Left hindlimb (tissue), 1 donor: ENCODE data around the gene ATP6AP1.
A peak's percentile ranks its signal among the peaks of the same experiment; 100 is the strongest.

Experiments used
- DNase-seq: peaks from one replicate; pipeline ENCODE4 v3.0.0-alpha.2; 2018

The ATP6AP1 gene

DNA sequence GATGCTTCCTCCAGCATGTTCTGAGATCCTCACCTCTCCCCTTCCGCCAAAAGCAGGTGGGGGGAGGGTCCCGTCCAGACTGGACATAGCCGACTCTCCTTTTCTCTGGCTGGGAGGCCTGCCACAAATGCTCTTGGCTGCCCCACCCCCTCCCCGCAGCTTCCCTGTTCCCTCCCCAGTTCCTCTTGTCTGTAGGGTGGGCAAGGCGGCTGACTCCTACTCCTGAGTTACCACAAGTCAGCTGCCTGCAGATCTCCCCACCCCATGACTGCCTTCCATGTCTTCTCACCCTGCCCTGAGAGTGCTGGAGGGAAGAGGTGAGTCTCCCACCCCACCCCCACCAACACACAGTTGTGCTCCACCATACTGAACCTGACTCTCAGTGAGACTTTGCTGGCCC, 2.9 kb downstream of the ATP6AP1 start:
- DNase-seq: no peak

GRCh38 chrX:154432210-154432609, 3.7 kb downstream of the ATP6AP1 start:
- no peak for DNase-seq

- no peak for DNase-seq
Measured at GRCh38 chrX:154433605-154434004, 5.1 kb downstream of the ATP6AP1 start.

DNA sequence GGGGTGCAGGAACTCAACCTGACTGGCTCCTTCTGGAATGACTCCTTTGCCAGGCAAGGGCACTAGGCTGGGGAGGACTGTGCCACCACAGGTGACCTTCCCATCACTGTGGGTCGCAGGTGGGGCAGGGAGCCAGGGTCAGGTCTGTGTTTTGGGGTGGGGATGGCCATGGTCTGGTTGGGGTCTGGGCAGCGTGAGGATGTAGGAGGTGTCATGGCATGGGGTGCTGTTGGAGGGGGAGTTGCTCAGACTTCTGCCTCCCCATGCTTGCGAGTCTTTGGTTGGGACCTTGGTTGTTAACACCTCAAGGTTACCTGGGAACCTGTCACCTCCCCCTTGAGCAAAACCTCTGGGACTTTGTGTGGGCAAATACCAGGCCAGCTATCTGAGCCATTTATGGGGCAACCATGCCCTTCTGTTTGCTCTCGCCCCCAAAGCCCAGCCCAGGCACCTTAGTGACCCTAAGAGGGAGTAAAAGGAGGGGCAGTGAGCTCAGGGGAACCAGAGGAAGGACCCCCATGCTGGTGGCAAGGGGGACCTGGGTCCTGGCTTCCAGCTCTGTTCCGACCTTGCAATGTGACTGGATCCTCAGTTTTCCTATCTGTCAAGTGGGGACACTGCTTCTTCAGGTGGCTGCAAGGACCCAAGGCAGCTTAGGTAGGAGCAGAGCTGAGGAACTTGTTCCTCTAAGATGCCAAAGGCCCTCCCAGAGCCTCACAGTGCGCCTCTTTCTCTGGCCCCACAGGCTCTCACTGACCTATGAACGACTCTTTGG, 6.1 kb downstream of the ATP6AP1 start:
- DNase-seq: no peak

DNA sequence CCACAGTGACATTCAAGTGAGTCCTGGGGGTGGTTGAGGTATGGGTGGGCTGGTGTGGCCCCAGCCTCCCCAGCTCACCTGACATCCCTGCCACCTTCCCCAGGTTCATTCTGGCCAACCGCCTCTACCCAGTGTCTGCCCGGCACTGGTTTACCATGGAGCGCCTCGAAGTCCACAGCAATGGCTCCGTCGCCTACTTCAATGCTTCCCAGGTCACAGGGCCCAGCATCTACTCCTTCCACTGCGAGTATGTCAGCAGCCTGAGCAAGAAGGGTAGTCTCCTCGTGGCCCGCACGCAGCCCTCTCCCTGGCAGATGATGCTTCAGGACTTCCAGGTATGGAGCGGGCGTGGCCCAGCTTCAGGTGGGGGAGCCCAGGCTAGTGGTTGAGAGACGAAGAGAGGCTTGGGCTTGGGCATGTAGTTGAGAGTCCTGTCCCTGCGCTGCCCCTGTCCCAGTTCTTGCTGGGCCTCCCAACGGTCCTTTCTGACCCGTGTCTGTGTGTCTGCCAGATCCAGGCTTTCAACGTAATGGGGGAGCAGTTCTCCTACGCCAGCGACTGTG, 6.8 kb downstream of the ATP6AP1 start:
- no peak for DNase-seq

DNA sequence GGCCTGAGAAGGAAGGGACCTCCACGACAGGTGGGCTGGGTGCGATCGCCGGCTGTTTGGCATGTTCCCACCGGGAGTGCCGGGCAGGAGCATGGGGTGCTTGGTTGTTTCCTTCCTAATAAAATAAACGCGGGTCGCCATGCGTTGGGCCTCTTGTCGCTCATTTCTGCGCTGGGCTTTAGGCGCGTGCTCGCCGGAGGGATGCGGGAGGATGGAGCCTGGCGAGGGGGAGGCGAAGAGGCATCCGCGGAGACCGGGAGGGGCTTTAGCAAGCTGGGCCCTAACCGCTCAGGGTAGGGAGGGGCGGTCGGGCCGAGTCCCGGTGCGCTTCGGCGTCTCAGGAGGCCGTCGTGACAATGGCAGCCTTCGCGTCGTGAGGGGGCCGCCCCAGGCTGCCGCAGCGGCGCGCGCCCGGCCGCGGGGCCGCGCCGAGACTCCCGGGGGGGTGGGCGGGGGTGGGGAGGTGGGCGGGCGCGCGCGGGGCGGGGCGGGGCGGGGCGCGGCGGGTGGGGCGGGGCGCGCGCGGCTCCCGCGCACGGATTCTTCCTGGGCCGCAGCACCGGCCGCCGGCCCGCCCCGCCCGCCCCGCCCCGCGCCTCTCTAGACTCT, 8.0 kb downstream of the ATP6AP1 start:
- no peak for DNase-seq

GRCh38 chrX:154436983-154437752, 8.7 kb downstream of the ATP6AP1 start, which contains the start of gene GDI1:
TSS of gene GDI1 (plus strand) at chrX:154437154. CDS start at chrX:154437255, 101 bp downstream.
- peak; percentile 63 for DNase-seq

GRCh38 chrX:154437971-154438893, 9.8 kb downstream of the ATP6AP1 start:
- DNase-seq: peak; percentile 8

DNA sequence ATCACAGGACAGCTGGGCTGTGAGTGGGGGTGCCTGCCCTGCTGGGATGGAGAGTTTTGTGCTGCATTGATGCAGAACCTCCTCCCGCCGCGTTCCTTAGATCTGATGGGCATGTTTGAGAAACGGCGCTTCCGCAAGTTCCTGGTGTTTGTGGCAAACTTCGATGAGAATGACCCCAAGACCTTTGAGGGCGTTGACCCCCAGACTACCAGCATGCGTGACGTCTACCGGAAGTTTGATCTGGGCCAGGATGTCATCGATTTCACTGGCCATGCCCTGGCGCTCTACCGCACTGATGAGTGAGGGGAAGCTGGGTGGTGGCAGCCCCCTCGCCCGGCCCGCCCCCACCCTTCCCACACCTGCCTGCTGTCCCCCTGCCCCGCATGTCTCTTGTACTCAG, 11.4 kb downstream of the ATP6AP1 start:
- no peak for DNase-seq

DNA sequence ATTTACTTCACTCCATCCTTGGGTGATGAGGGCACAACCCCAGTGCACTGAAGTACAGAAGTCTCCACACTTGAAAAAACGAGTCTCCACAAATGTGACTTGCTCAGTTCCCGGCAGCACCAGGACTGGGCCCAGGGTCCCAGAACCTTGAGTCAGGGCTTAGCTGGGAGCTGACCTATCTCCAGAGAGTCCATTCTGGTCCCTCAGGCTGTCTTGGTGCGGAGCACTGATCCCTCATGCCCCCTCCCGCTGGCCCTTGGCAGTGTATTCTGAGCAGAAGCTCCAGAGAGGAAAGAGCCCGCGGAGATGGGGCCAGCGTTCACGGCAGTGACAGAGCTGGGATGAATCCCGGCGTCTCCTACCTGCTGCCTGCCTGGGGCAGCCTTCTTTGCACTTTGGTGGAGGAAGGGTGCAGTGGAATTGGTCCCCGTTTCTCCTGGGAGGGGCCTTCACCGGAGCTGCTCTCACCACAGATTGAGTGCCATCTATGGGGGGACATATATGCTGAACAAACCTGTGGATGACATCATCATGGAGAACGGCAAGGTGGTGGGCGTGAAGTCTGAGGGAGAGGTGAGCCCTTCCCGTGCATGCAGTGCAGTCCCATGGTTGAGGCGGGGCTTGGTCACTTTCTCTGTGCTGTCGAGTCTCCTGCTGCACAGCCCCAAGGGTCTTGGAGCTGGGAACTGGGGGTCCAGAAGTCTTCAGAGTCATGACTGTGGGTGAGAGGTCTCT, 12.3 kb downstream of the ATP6AP1 start:
- DNase-seq: peak; percentile 1

DNA sequence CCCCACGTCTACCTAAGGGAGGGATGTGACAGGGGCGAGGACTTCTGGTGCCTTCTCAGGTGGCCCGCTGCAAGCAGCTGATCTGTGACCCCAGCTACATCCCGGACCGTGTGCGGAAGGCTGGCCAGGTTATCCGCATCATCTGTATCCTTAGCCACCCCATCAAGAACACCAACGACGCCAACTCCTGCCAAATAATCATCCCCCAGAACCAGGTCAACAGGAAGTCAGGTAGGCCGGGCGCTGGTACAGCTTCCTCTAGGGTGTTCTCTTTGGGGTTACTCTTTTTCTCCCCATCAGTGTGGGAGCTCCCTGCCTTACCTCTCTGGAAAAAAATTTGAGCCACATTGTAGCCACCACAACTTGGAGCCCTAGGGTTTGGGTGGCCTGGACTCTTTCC, 13.1 kb downstream of the ATP6AP1 start:
- no peak for DNase-seq

- no peak for DNase-seq
Measured at GRCh38 chrX:154441984-154442707, 13.7 kb downstream of the ATP6AP1 start.

DNA sequence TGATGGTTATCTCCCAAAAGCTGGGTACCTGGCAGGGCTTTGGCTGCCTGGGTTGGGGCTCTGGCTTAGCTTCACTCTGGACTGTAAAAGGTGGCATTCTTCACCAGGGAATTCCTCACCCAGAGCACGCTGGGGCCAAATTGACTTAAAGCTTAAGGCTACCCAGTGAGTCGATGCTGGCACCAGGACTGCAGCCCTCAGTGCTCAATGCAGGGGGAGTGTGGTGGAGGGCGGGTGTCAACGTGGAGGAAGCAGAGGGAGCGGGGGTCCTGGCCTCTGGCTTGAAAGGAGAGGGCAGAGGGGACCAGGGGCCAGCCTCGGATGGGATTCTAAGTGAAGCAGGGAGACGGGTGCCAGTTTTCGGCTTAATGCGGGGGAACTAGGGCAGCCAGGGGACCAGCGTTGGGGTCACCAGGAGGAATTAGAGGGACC, 15.0 kb downstream of the ATP6AP1 start:
- no peak for DNase-seq

DNA sequence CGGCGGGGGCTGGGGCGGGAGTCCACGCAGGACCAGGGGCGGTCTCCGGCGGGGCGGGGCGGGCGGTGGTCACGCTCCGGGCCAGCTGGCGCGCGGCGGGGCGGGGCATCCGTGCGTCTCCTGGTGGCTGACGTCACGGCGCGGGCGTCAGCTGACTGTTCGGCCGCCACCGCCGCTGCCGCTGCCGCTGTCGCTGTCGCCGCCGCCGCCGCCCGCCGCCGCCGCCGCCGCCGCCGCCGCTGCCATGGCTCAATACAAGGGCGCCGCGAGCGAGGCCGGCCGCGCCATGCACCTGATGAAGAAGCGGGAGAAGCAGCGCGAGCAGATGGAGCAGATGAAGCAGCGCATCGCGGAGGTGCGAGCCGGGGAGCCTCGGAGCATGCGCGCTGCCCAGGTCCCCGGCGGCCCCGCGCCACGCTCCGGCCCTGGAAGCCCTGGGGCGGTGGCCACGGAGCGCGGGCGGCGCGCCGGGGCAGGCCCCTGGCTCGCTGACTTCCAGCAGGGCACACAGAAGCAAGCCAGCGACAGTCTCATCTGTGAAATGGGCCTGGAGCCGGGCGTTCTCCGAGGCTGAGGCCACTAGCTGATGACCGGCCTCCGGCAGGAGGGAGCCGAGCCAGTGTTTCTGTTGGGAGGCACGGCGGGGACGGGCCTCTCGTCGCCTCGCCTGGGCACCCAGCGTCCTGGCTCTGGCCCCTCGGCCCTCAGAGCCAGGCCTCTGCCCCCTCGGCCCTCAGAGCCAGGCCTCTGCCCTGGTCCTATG, 15.7 kb downstream of the ATP6AP1 start, which contains the start of gene FAM50A:
Gene FAM50A, plus strand, starts transcription at position 150 of the 763 bp plus-strand sequence. Its CDS starts 95 bp downstream, at position 245.
- peak; percentile 79 for DNase-seq

DNA sequence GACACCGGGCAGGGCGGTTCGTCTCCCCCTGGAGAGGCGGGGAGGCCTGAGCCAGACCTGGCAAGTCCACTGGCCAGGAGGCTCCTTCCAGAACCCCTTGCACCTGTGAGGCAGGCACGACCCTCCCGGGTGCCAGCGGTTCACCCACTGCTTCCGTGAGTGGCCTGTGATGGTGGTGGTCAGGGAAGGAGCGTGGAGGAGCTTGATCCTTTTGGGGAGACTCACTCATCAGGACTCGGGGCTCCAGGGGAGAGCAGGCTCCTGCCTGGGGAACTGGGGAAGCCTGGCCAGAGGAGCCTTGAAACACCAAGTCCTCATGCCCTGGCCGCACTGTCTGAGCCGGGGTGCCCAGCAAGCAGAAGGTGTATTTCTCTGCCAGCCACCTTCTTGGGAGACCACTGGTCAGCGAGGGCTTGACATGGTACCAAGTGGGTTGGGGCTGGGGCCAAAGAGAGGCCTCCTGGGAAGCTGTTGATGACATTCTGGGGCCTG, 16.3 kb downstream of the ATP6AP1 start:
- no peak for DNase-seq

GRCh38 chrX:154445776-154446175, 17.3 kb downstream of the ATP6AP1 start:
- DNase-seq: no peak

- DNase-seq: no peak
Measured at GRCh38 chrX:154446430-154446829, 18.0 kb downstream of the ATP6AP1 start.

DNA sequence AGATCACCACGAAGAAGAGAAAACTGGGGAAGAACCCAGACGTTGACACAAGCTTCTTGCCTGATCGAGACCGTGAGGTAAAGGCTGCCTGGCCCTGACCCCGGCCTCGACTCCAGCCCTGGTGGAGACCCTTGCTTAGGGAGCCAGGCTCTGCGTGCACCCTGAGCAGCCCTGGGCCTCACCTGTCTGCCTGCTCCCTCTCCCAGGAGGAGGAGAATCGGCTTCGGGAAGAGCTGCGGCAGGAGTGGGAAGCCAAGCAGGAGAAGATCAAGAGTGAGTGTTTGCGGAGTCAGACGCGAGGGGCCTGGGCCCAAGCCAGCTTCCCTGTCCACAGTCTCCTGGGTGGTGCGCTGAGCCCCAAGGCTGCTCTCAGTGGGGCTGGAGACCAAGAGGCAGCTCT, 20.0 kb downstream of the ATP6AP1 start:
- no peak for DNase-seq

- DNase-seq: no peak
Measured at GRCh38 chrX:154449618-154450017, 21.1 kb downstream of the ATP6AP1 start.

DNA sequence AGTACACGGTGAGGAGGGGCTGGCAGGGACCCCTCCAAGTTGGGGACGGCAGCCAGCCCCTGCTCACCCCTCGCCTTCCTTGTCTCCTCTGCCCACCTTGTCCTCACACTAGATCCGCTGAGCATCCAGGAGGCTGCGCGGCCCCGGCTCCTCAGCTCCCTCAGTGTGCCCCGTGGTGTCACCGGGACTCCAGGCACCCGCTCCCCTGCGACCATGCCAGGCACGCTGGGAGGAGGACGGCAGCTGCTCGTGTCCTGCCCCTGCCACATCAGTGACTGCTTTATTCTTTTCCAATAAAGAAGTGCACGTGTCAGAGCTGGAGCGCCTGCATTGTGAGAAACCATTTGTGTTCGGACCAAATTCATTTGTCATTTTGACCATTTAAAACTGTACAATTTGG, 21.8 kb downstream of the ATP6AP1 start:
- DNase-seq: no peak
